DMS53 (cell line): ENCODE results near the gene VPS13A.
"Not testable (repeated sequence)": the region's sequence is repeated elsewhere in the genome, so short reads cannot be mapped to it uniquely, and the experiment has no call there.

Experiments used
- DNase-seq: peaks from one replicate; lab custom pipeline; 2025; lab: John Stamatoyannopoulos, UW

The VPS13A gene

GRCh38 chr9:77305622-77306400 lies 128.5 kb downstream of the VPS13A start:
- DNase-seq: no peak

- DNase-seq: no peak
Measured at GRCh38 chr9:77307166-77307565, 129.8 kb downstream of the VPS13A start.

- no peak for DNase-seq
Measured at GRCh38 chr9:77316058-77316457, 138.7 kb downstream of the VPS13A start.

GRCh38 chr9:77325058-77325457 lies 147.7 kb downstream of the VPS13A start:
- no peak for DNase-seq

GRCh38 chr9:77328102-77328501 lies 150.8 kb downstream of the VPS13A start:
- DNase-seq: no peak

GRCh38 chr9:77370064-77370463 lies 192.7 kb downstream of the VPS13A start:
- no peak for DNase-seq

- no peak for DNase-seq
Measured at GRCh38 chr9:77374266-77374665, 196.9 kb downstream of the VPS13A start.

- no peak for DNase-seq
Measured at GRCh38 chr9:77375956-77376532, 198.7 kb downstream of the VPS13A start.

- no peak for DNase-seq
Measured at GRCh38 chr9:77384406-77384805, 207.1 kb downstream of the VPS13A start.

- no peak for DNase-seq
Measured at GRCh38 chr9:77386187-77386586, 208.9 kb downstream of the VPS13A start.

- DNase-seq: no peak
Measured at GRCh38 chr9:77391834-77392233, 214.5 kb downstream of the VPS13A start.

GRCh38 chr9:77392328-77392727 lies 215.0 kb downstream of the VPS13A start:
- DNase-seq: no peak

GRCh38 chr9:77398581-77398980 lies 221.2 kb downstream of the VPS13A start:
- DNase-seq: not testable (repeated sequence)

GRCh38 chr9:77399964-77400363 lies 222.6 kb downstream of the VPS13A start:
- no peak for DNase-seq

- DNase-seq: no peak
Measured at GRCh38 chr9:77402286-77402685, 225.0 kb downstream of the VPS13A start.

- DNase-seq: no peak
Measured at GRCh38 chr9:77403239-77403638, 225.9 kb downstream of the VPS13A start.

GRCh38 chr9:77408521-77408920 lies 231.2 kb downstream of the VPS13A start:
- DNase-seq: not testable (repeated sequence)

- peak; percentile 36 for DNase-seq
Measured at GRCh38 chr9:77417566-77417965, 240.2 kb downstream of the VPS13A start.

GRCh38 chr9:77418226-77418625 lies 240.9 kb downstream of the VPS13A start:
- DNase-seq: no peak

- DNase-seq: no peak
Measured at GRCh38 chr9:77420641-77421040, 243.3 kb downstream of the VPS13A start.

- no peak for DNase-seq
Measured at GRCh38 chr9:77421506-77422265, 244.4 kb downstream of the VPS13A start.

- DNase-seq: no peak
Measured at GRCh38 chr9:77422969-77423368, 245.6 kb downstream of the VPS13A start.

- no peak for DNase-seq
Measured at GRCh38 chr9:77423841-77424240, 246.5 kb downstream of the VPS13A start.
